Loucy (cell line): ENCODE data around the gene SPTB.

ENCODE experiments used
- EZH2phosphoT487 ChIP-seq: fragments of 200-600 bp; IDR thresholded peaks from 2 replicates; pipeline ENCODE4 v1.6.1; 2018; ENCODE audit warnings: antibody characterized with exemption, mild to moderate bottlenecking, moderate library complexity, borderline replicate concordance
- TF ChIP-seq, protein P1 (sequence below): fragments of 200-600 bp; sonication (generic); conservative IDR thresholded peaks from 2 replicates; pipeline ENCODE4 v1.5.1; 2014; ENCODE audit warnings: mild to moderate bottlenecking, antibody characterized with exemption, low read length

DNA sequence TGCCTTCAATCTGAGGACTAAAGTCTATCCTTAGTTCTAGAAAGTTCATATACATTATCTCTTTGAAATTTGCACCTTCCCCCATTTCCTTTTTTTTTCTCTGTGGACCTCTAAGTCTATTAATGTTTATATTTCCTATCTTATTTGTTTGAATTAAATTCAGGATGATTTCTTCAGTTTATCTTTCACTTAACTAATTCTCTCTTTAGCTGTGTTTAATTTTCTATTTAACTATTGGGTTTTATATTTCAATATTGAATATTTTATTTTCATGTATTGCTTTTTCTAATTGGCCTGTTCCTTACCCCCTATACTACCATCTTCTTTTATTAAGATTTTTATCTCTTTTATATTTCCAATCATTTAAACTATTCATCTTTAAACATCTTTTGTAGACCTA lies 166.0 kb downstream of the SPTB start:
- TF ChIP-seq EZH2phosphoT487 = no peak
- TF ChIP-seq, protein P1, sequence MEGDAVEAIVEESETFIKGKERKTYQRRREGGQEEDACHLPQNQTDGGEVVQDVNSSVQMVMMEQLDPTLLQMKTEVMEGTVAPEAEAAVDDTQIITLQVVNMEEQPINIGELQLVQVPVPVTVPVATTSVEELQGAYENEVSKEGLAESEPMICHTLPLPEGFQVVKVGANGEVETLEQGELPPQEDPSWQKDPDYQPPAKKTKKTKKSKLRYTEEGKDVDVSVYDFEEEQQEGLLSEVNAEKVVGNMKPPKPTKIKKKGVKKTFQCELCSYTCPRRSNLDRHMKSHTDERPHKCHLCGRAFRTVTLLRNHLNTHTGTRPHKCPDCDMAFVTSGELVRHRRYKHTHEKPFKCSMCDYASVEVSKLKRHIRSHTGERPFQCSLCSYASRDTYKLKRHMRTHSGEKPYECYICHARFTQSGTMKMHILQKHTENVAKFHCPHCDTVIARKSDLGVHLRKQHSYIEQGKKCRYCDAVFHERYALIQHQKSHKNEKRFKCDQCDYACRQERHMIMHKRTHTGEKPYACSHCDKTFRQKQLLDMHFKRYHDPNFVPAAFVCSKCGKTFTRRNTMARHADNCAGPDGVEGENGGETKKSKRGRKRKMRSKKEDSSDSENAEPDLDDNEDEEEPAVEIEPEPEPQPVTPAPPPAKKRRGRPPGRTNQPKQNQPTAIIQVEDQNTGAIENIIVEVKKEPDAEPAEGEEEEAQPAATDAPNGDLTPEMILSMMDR = no peak
